RWPE2 (cell line): ENCODE measurements around the gene RAB35.

Source experiments
- ATAC-seq: fragments of 200-7000 bp; cut with Tn5 transposase; 3 replicates; pipeline ENCODE4 v1.9.1; 2021; ENCODE audit warnings: low read depth
- DNase-seq: peaks from one replicate; pipeline ENCODE4 v3.0.0-alpha.2; 2020; ENCODE audit warnings: low spot score
- H3K27ac ChIP-seq: fragments of 450-650 bp; 2 replicates; pipeline ENCODE4 v1.5.1; 2017; ENCODE audit warnings: mild to moderate bottlenecking; ENCODE audit not compliant: poor library complexity, severe bottlenecking
- H3K27me3 ChIP-seq: fragments of 250-450 bp; sonication (Bioruptor Pico); 2 replicates; pipeline ENCODE4 v1.5.1; 2021; ENCODE audit warnings: mild to moderate bottlenecking, moderate library complexity; ENCODE audit not compliant: insufficient read depth, poor library complexity, severe bottlenecking
- H3K36me3 ChIP-seq: fragments of 250-450 bp; sonication (Bioruptor Pico); 2 replicates; pipeline ENCODE4 v1.5.1; 2020; ENCODE audit warnings: low read depth, mild to moderate bottlenecking, moderate library complexity
- H3K4me1 ChIP-seq: fragments of 250-450 bp; sonication (Bioruptor Pico); 2 replicates; pipeline ENCODE4 v1.5.1; 2021; ENCODE audit warnings: mild to moderate bottlenecking, moderate library complexity; ENCODE audit not compliant: insufficient read depth, poor library complexity, severe bottlenecking
- H3K4me3 ChIP-seq: fragments of 250-450 bp; sonication (Bioruptor Pico); 2 replicates; pipeline ENCODE4 v1.5.1; 2021; ENCODE audit warnings: mild to moderate bottlenecking, moderate library complexity; ENCODE audit not compliant: severe bottlenecking
- H3K9me3 ChIP-seq: fragments of 250-450 bp; sonication (Bioruptor Pico); 2 replicates; pipeline ENCODE4 v1.5.1; 2021; ENCODE audit warnings: mild to moderate bottlenecking, moderate library complexity; ENCODE audit not compliant: severe bottlenecking
- TF ChIP-seq, protein P1 (sequence below): fragments of 450-650 bp; IDR thresholded peaks from one replicate; pipeline ENCODE4 v1.5.1; 2017; ENCODE audit warnings: mild to moderate bottlenecking, moderate library complexity; ENCODE audit not compliant: poor library complexity, severe bottlenecking

Gene RAB35

DNA sequence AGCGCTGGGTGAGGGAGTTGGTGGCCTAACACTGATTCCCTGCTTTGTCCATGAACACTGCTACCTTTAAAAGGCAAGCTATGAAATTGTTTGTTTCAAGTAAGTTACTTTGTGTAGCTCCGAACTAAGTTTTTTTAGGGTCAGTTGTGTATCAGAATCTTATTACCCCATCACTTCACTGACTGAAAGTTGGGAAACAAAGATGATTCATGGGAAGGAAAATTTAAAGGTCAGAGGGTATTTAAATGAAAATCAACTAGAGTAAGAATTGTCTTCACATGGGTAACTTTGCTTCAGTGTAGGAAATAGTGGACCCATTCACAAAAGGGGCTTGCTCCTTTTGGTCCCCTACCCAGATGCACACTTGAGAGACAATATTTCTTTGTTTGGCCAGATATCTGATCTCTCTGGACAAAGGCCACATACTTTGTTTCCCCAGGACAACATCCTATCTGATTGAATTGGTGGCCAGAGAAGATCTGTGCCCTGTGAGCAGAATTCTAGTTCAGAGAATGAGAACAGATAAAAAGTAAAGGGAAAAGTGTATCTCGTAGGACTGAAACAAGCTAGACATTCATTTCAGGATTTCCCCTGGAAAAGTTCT, 53.5 kb downstream of the RAB35 start:
- Histone ChIP-seq H3K27me3 (no peaks in the 10 kb centered on the region), H3K4me3 (no peak overlapping the region), H3K9me3 (no peaks in the 10 kb centered on the region), H3K4me1 (peaks cover 13% of the 10 kb centered on the region), H3K36me3 (no peaks in the 10 kb centered on the region), H3K27ac (no peak overlapping the region)
- TF ChIP-seq, protein P1, sequence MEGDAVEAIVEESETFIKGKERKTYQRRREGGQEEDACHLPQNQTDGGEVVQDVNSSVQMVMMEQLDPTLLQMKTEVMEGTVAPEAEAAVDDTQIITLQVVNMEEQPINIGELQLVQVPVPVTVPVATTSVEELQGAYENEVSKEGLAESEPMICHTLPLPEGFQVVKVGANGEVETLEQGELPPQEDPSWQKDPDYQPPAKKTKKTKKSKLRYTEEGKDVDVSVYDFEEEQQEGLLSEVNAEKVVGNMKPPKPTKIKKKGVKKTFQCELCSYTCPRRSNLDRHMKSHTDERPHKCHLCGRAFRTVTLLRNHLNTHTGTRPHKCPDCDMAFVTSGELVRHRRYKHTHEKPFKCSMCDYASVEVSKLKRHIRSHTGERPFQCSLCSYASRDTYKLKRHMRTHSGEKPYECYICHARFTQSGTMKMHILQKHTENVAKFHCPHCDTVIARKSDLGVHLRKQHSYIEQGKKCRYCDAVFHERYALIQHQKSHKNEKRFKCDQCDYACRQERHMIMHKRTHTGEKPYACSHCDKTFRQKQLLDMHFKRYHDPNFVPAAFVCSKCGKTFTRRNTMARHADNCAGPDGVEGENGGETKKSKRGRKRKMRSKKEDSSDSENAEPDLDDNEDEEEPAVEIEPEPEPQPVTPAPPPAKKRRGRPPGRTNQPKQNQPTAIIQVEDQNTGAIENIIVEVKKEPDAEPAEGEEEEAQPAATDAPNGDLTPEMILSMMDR: no peak
- DNase-seq (no peak), ATAC-seq (no peak)

DNA sequence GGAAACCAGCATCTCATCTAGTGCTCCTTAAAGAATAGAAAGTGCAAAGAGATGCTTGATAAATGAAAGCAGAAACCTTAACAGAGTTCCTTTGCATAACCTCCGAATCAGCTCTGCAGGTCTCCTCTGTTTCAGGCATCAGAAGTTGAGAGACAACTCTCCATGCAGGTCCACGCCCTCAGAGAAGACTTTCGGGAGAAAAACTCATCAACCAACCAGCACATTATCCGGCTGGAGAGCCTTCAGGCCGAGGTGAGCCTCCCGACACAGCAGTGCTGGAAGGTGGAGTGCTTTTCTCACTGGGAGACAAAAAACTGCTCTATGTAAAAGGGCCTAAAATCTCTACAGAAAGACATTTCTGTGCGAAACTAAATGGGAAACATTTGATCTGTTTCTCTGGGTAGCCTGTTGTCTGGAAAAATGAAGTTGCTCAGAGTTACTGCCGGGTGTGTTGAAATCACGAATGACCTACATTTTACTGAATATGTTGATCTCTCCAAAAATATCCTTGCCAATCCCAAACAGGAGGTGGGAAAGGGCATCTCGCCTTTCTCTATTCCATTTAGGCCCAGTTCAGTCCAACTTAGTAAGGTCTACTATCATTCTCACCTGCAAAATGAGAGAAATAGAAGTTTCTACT, 54.9 kb downstream of the RAB35 start:
- DNase-seq: no peak
- Histone ChIP-seq H3K36me3 (no peaks in the 10 kb centered on the region), H3K27ac (no peak overlapping the region), H3K9me3 (no peaks in the 10 kb centered on the region), H3K4me3 (no peak overlapping the region), H3K4me1 (peaks cover 13% of the 10 kb centered on the region), H3K27me3 (no peaks in the 10 kb centered on the region)
- no peak for ATAC-seq
- TF ChIP-seq, protein P1: no peak

DNA sequence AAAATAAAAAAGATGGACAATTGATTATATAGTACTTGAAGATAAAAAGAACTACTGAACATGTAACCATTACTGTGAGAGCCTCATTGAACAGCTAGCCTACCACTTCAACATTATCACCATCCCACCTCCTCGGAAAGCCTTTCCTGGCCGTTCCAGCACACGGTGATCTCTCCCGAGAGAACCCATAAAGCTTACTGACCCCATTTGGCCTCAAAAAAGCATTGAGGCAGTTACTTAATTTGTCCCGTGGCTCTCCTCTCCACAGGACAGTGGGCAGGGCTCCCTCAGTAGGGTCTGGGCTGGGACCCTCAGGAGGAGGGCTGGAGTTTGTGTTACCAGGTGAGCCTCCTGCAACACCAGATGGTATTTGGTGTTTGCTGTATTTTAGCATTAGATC, 55.8 kb downstream of the RAB35 start:
- Histone ChIP-seq H3K27ac (peak overlapping the region; percentile 46), H3K4me3 (no peak overlapping the region), H3K4me1 (peaks cover 20% of the 10 kb centered on the region), H3K27me3 (no peaks in the 10 kb centered on the region), H3K9me3 (no peaks in the 10 kb centered on the region), H3K36me3 (no peaks in the 10 kb centered on the region)
- DNase-seq (no peak), ATAC-seq (no peak)
- TF ChIP-seq, protein P1: no peak

DNA sequence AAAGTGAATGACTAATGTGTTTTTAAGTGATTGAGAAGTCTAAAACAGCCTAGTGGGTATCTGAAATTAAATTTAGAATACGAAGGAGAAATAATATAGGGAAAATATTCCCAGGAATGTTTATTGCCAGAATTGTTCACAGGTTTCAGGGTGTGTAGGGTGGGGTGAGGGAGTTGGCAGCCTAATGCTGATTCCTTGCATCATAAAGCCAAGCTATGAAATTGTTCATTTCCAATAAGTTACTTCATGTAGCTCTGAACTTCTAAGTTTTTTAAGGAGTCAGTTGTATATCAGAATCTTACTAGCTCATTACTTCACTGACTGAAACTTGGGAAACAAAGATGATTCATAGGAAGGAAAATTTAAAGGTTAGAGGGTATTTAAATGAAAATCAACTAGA, 56.4 kb downstream of the RAB35 start:
- H3K27ac ChIP-seq: peak overlapping the region; percentile 46
- no peaks in the 10 kb centered on the region for H3K27me3 ChIP-seq
- H3K36me3 ChIP-seq: no peaks in the 10 kb centered on the region

More for the DNA sequence above, 56.4 kb downstream of the RAB35 start:
- ATAC-seq (peak; percentile 30), DNase-seq (no peak)
- Histone ChIP-seq H3K4me1 (peaks cover 25% of the 10 kb centered on the region), H3K4me3 (no peak overlapping the region), H3K9me3 (no peaks in the 10 kb centered on the region)
- TF ChIP-seq, protein P1: no peak
